Measurements from ENCODE around the gene CFAP46. TPM values are rescaled to one million over a fixed set of nuclear protein-coding genes. Genes with fewer than 3 reads are reported as not detected.
A peak's percentile ranks its signal among the peaks of the same experiment; 100 is the strongest.

CFAP46 gene
- total and polyA plus RNA-seq, 9 donors: 0.22 to 1.1 (median 0.61) TPM

DNA sequence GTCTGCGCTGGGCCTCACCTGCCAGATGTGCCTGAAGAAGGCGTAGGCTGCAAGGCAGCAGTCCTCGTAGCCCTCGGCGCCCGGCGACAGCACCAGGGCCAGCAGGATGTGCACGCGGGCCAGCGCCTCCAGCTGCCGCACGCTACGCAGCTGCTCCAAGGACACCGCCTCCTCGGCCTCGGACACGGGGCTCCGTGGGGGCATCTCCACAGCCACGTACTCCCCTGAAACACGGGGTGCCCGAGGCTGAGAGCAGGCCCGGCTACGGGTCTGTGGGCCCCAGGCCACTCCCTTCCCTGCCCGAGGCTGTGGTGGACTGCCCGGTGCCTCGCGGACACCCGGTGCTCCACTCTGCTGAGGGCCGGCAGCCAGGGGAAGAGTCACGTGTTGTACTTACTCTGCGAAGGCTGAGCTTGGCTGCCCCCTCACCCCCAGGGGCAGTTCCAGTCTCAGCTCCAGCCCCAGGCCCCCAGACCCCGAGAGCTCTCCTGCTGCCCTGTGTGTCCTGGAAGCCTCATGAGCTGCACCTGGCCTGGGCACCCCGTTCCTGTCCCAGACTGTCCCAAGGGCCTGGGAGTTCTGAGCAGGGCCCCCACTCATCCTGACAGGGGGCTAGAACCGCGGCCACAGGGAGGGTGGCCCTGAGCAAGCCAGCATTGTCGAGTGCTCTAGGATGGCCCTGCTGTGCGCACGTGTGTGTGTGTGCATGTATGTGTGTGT lies 62.8 kb downstream of the CFAP46 start:
- Histone ChIP-seq H3K9me3 (replicated peaks; ENCODE audit: control insufficient read depth, low read depth, low read length) (no peaks in the 10 kb centered on the region), H3K27me3 (ENCODE audit: control insufficient read depth, insufficient read depth, low read length) (peaks cover 28% of the 10 kb centered on the region), H3K4me3 (ENCODE audit: low read length) (no peak overlapping the region), H3K36me3 (ENCODE audit: control insufficient read depth, insufficient read depth, low read length) (no peaks in the 10 kb centered on the region), H3K4me1 (ENCODE audit: control insufficient read depth, insufficient read depth, low read length) (peaks cover 10% of the 10 kb centered on the region), H3K27ac (ENCODE audit: low read length) (no peak overlapping the region)
- DNase-seq: peak; percentile 49
- 11% methylated on average over 31 of the region's 38 CpGs for WGBS (ENCODE audit: insufficient coverage)

- Histone ChIP-seq H3K36me3 (ENCODE audit: control insufficient read depth, insufficient read depth, low read length) (no peaks in the 10 kb centered on the region), H3K27me3 (ENCODE audit: control insufficient read depth, insufficient read depth, low read length) (peaks cover 28% of the 10 kb centered on the region), H3K4me3 (ENCODE audit: low read length) (no peak overlapping the region), H3K27ac (ENCODE audit: low read length) (no peak overlapping the region), H3K4me1 (ENCODE audit: control insufficient read depth, insufficient read depth, low read length) (peaks cover 10% of the 10 kb centered on the region), H3K9me3 (replicated peaks; ENCODE audit: control insufficient read depth, low read depth, low read length) (no peaks in the 10 kb centered on the region)
- DNase-seq: no peak
- WGBS (ENCODE audit: insufficient coverage): 36% methylated on average over 23 of the region's 25 CpGs
These were observed 63.5 kb downstream of the CFAP46 start for GRCh38 chr10:132878730-132879407.

- peaks cover 28% of the 10 kb centered on the region for H3K27me3 ChIP-seq (ENCODE audit: control insufficient read depth, insufficient read depth, low read length)
- no peak for DNase-seq
- peaks cover 10% of the 10 kb centered on the region for H3K4me1 ChIP-seq (ENCODE audit: control insufficient read depth, insufficient read depth, low read length)
- no peak overlapping the region for H3K4me3 ChIP-seq (ENCODE audit: low read length)
- H3K36me3 ChIP-seq (ENCODE audit: control insufficient read depth, insufficient read depth, low read length): no peaks in the 10 kb centered on the region
- H3K9me3 ChIP-seq (replicated peaks; ENCODE audit: control insufficient read depth, low read depth, low read length): no peaks in the 10 kb centered on the region
- H3K27ac ChIP-seq (ENCODE audit: low read length): no peak overlapping the region
- WGBS (ENCODE audit: insufficient coverage): 76% methylated on average over 20 of the region's 27 CpGs
These were observed 64.2 kb downstream of the CFAP46 start for GRCh38 chr10:132878091-132878729.

DNA sequence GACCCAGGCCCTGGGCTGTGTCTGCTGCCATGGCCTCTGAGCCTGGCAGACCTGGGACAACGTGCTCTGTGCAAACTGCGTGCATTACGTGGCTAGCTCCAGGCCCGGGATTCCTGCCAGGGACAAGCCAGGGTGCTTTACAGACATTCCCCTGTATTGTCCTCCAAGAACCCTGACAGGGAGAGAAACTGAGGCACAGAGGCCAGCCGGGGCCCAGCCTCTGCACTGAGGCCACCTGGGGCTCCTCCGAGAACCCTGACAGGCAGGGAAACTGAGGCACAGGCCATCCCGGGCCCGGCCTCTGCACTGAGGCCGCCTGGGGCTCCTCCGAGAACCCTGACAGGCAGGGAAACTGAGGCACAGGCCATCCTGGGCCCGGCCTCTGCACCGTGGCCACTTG lies 64.9 kb downstream of the CFAP46 start:
- H3K27me3 ChIP-seq (ENCODE audit: control insufficient read depth, insufficient read depth, low read length): peaks cover 26% of the 10 kb centered on the region
- WGBS (ENCODE audit: insufficient coverage): 82% methylated on average over 10 of the region's 12 CpGs
- no peak overlapping the region for H3K27ac ChIP-seq (ENCODE audit: low read length)
- no peaks in the 10 kb centered on the region for H3K36me3 ChIP-seq (ENCODE audit: control insufficient read depth, insufficient read depth, low read length)
- H3K4me1 ChIP-seq (ENCODE audit: control insufficient read depth, insufficient read depth, low read length): peaks cover 10% of the 10 kb centered on the region
- DNase-seq: no peak
- no peak overlapping the region for H3K4me3 ChIP-seq (ENCODE audit: low read length)
- H3K9me3 ChIP-seq (replicated peaks; ENCODE audit: control insufficient read depth, low read depth, low read length): no peaks in the 10 kb centered on the region

DNA sequence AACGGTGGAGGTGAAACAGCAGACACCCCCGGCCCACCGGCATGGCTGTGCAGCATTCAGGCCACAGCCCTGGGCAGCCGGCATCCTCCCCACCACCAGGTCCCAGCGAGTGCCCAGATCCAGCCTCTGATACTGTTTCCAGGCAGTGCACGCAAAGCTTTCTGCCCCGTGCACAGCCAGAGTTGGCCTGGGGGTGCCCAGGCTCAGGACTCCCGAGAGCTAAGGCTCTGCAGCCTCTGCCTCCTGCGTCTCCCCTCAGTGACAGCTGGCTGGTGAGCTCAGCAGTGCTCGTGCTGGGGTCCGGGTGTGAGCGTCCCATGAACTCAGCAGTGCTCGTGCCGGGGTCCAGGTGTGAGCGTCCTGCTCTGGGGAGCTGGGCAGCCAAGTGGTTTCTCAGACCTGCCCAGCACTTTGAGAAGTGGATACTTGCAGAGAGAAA lies 65.4 kb downstream of the CFAP46 start:
- no peaks in the 10 kb centered on the region for H3K36me3 ChIP-seq (ENCODE audit: control insufficient read depth, insufficient read depth, low read length)
- peaks cover 24% of the 10 kb centered on the region for H3K27me3 ChIP-seq (ENCODE audit: control insufficient read depth, insufficient read depth, low read length)
- no peak overlapping the region for H3K4me3 ChIP-seq (ENCODE audit: low read length)
- no peak overlapping the region for H3K27ac ChIP-seq (ENCODE audit: low read length)
- H3K4me1 ChIP-seq (ENCODE audit: control insufficient read depth, insufficient read depth, low read length): peaks cover 10% of the 10 kb centered on the region
- H3K9me3 ChIP-seq (replicated peaks; ENCODE audit: control insufficient read depth, low read depth, low read length): no peaks in the 10 kb centered on the region
- WGBS (ENCODE audit: insufficient coverage): 64% methylated on average over 12 of the region's 15 CpGs
- DNase-seq: no peak

DNA sequence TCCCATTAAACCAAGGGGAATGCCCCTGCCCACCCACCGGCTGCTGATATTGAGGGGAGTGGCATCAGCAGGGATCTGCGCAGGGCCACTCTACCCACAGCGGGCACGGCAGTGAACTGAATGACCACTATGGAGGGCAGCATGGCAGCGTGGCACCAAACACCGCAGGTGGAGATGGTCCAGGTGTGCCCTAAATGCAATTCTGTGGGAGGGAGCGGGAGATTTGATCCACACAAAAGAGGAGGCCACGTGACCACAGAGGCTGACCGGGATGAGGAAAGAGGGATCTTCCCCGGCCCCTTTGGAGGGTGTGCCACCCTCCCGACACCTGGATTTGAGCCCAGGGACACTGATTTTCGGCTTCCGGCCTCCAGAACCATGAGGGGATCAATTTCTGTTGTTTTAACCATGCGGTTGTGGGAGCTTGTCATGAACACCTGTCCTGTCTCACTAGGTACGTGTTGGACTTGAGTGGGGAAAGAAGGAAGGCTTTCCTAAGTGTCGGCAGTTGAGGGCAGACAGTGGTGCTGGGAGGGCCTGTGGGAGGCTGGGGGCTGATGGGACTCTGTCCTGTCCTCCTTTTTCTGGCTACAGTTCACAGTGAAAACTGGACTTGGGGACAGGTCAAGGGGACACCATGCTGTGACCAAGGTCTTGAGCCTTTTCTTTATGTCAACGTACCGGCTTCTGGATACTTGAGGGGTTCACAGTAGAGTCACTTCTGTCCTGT lies 66.1 kb downstream of the CFAP46 start:
- H3K27me3 ChIP-seq (ENCODE audit: control insufficient read depth, insufficient read depth, low read length): peaks cover 24% of the 10 kb centered on the region

GRCh38 chr10:132875435-132875834 lies 66.9 kb downstream of the CFAP46 start:
- H3K9me3 ChIP-seq (replicated peaks; ENCODE audit: control insufficient read depth, low read depth, low read length): peaks cover 2% of the 10 kb centered on the region
- H3K4me1 ChIP-seq (ENCODE audit: control insufficient read depth, insufficient read depth, low read length): peaks cover 10% of the 10 kb centered on the region
- no CpG with 5 or more reads among the region's 2 CpGs for WGBS (ENCODE audit: insufficient coverage)
- no peak overlapping the region for H3K27ac ChIP-seq (ENCODE audit: low read length)
- DNase-seq: no peak
- H3K36me3 ChIP-seq (ENCODE audit: control insufficient read depth, insufficient read depth, low read length): no peaks in the 10 kb centered on the region
- H3K27me3 ChIP-seq (ENCODE audit: control insufficient read depth, insufficient read depth, low read length): peaks cover 23% of the 10 kb centered on the region
- H3K4me3 ChIP-seq (ENCODE audit: low read length): no peak overlapping the region

More for the DNA sequence above, 66.1 kb downstream of the CFAP46 start:
- no peaks in the 10 kb centered on the region for H3K36me3 ChIP-seq (ENCODE audit: control insufficient read depth, insufficient read depth, low read length)
- H3K4me1 ChIP-seq (ENCODE audit: control insufficient read depth, insufficient read depth, low read length): peaks cover 10% of the 10 kb centered on the region
- no peak for DNase-seq
- no peak overlapping the region for H3K4me3 ChIP-seq (ENCODE audit: low read length)
- no peaks in the 10 kb centered on the region for H3K9me3 ChIP-seq (replicated peaks; ENCODE audit: control insufficient read depth, low read depth, low read length)
- H3K27ac ChIP-seq (ENCODE audit: low read length): no peak overlapping the region
- WGBS (ENCODE audit: insufficient coverage): 81% methylated on average over 18 of the region's 18 CpGs

DNA sequence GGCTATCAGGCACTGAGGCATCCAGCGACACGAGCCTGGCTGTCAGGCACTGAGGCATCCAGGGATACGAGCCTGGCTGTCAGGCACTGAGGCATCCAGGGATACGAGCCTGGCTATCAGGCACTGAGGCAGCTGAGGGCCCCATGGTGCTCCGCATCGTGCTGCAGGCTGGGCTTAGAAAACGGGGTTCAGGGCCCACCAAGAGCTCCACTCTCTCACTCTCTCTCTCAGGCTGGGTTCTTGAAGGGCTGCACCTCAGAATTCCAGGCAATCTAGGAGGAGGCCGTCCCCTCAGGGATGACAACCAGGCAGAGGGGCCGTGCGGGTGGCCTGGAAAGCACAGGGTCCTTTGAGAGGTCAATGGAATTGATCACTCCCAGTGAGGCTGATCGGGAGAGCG lies 69.0 kb downstream of the CFAP46 start:
- Histone ChIP-seq H3K36me3 (ENCODE audit: control insufficient read depth, insufficient read depth, low read length) (no peaks in the 10 kb centered on the region), H3K4me1 (ENCODE audit: control insufficient read depth, insufficient read depth, low read length) (no peaks in the 10 kb centered on the region), H3K27me3 (ENCODE audit: control insufficient read depth, insufficient read depth, low read length) (peaks cover 7% of the 10 kb centered on the region), H3K9me3 (replicated peaks; ENCODE audit: control insufficient read depth, low read depth, low read length) (peaks cover 2% of the 10 kb centered on the region), H3K27ac (ENCODE audit: low read length) (no peak overlapping the region), H3K4me3 (ENCODE audit: low read length) (no peak overlapping the region)
- 72% methylated on average over 12 of the region's 12 CpGs for WGBS (ENCODE audit: insufficient coverage)
- DNase-seq: no peak

- H3K27me3 ChIP-seq (ENCODE audit: control insufficient read depth, insufficient read depth, low read length): peaks cover 2% of the 10 kb centered on the region
- H3K4me1 ChIP-seq (ENCODE audit: control insufficient read depth, insufficient read depth, low read length): no peaks in the 10 kb centered on the region
- H3K9me3 ChIP-seq (replicated peaks; ENCODE audit: control insufficient read depth, low read depth, low read length): peaks cover 2% of the 10 kb centered on the region
- H3K36me3 ChIP-seq (ENCODE audit: control insufficient read depth, insufficient read depth, low read length): no peaks in the 10 kb centered on the region
- DNase-seq: no peak
- H3K4me3 ChIP-seq (ENCODE audit: low read length): no peak overlapping the region
- H3K27ac ChIP-seq (ENCODE audit: low read length): no peak overlapping the region
- 100% methylated on average over 1 of the region's 13 CpGs for WGBS (ENCODE audit: insufficient coverage)
These were observed 69.7 kb downstream of the CFAP46 start for GRCh38 chr10:132872658-132873057.

DNA sequence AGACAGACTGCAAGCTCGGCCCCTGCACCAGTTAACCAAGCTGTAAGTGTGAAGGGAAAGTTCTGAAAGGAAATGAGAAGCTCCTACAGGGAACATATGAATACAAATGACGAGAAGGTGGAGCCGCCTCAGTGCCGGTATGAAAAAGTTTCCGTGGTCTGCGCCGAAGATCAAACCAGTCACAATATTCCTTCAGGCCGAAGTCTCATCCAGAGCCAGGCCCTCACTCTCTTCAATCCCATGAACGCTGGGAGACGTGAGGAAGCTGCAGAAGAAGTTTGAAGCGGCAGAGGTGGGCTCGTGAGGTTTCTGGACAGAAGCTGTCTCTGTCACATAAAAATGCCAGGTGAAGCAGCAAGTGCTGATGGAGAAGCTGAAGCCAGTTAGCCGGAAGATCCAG lies 71.9 kb downstream of the CFAP46 start:
- H3K27me3 ChIP-seq (ENCODE audit: control insufficient read depth, insufficient read depth, low read length): peaks cover 2% of the 10 kb centered on the region
- no peak overlapping the region for H3K4me3 ChIP-seq (ENCODE audit: low read length)
- 92% methylated on average over 12 of the region's 13 CpGs for WGBS (ENCODE audit: insufficient coverage)
- H3K4me1 ChIP-seq (ENCODE audit: control insufficient read depth, insufficient read depth, low read length): peaks cover 2% of the 10 kb centered on the region
- no peak for DNase-seq
- peaks cover 2% of the 10 kb centered on the region for H3K9me3 ChIP-seq (replicated peaks; ENCODE audit: control insufficient read depth, low read depth, low read length)
- H3K36me3 ChIP-seq (ENCODE audit: control insufficient read depth, insufficient read depth, low read length): no peaks in the 10 kb centered on the region
- no peak overlapping the region for H3K27ac ChIP-seq (ENCODE audit: low read length)

Data from muscle of leg (tissue), 11 donors.